NCI-H1105 (cell line): Measurements from ENCODE around the gene OTOG.

Source experiments
- DNase-seq: peaks from one replicate; lab custom pipeline; 2025; lab: John Stamatoyannopoulos, UW

The OTOG gene

GRCh38 chr11:17561526-17561925 lies 14.5 kb downstream of the OTOG start:
- DNase-seq = no peak

- DNase-seq = no peak
Measured at GRCh38 chr11:17563231-17563646, 16.2 kb downstream of the OTOG start.

- no peak for DNase-seq
Measured at GRCh38 chr11:17563961-17564686, 17.1 kb downstream of the OTOG start.

GRCh38 chr11:17564687-17565042 lies 17.6 kb downstream of the OTOG start:
- DNase-seq = no peak

GRCh38 chr11:17568944-17569343 lies 21.9 kb downstream of the OTOG start:
- no peak for DNase-seq

- no peak for DNase-seq
Measured at GRCh38 chr11:17570034-17570433, 23.0 kb downstream of the OTOG start.

GRCh38 chr11:17571431-17572358 lies 24.6 kb downstream of the OTOG start:
- DNase-seq = no peak

- DNase-seq = no peak
Measured at GRCh38 chr11:17572359-17572690, 25.3 kb downstream of the OTOG start.

GRCh38 chr11:17572791-17573460 lies 25.9 kb downstream of the OTOG start:
- no peak for DNase-seq

- DNase-seq = no peak
Measured at GRCh38 chr11:17573526-17573925, 26.5 kb downstream of the OTOG start.

- DNase-seq = no peak
Measured at GRCh38 chr11:17574141-17575091, 27.4 kb downstream of the OTOG start.

- no peak for DNase-seq
Measured at GRCh38 chr11:17575431-17576425, 28.7 kb downstream of the OTOG start.

- no peak for DNase-seq
Measured at GRCh38 chr11:17578296-17578695, 31.2 kb downstream of the OTOG start.

GRCh38 chr11:17578958-17579357 lies 31.9 kb downstream of the OTOG start:
- no peak for DNase-seq

- no peak for DNase-seq
Measured at GRCh38 chr11:17579451-17579850, 32.4 kb downstream of the OTOG start.

GRCh38 chr11:17580271-17580670 lies 33.2 kb downstream of the OTOG start:
- DNase-seq = no peak

GRCh38 chr11:17581036-17581731 lies 34.1 kb downstream of the OTOG start:
- DNase-seq = no peak

- no peak for DNase-seq
Measured at GRCh38 chr11:17581732-17582053, 34.6 kb downstream of the OTOG start.

- DNase-seq = no peak
Measured at GRCh38 chr11:17585911-17586695, 39.0 kb downstream of the OTOG start.
